Glomerular visceral epithelial cell (primary cell): ENCODE data around the gene ZSCAN21.
A peak's percentile ranks its signal among the peaks of the same experiment; 100 is the strongest.

Experiments used
- DNase-seq: peaks from one replicate; pipeline ENCODE4 v3.0.0-alpha.2; 2016; ENCODE audit errors: extremely low spot score

ZSCAN21 gene

DNA sequence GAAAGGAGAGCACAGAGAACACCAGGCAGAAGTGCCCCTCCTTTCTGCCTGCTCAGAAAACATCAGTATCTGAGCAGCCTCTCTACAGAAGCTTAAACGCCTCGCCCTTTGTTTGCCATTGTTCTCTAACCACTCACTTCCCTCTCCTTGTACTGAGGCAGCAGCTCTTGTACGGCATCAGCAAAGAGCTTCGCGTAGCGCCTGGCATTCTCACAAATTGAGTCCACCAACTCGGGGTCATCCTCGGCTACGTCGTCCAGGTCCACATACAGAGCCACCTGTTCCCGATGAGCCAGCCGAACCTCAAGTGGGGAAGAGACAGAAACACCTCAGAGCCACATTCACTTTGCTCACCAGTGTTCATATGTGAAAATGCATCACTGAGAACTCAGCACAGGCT lies 49.9 kb downstream of the ZSCAN21 start:
- DNase-seq: no peak

- peak; percentile 95 for DNase-seq
These were observed 50.9 kb downstream of the ZSCAN21 start for GRCh38 chr7:100100420-100101015.

- peak; percentile 99 for DNase-seq
These were observed 51.7 kb downstream of the ZSCAN21 start, which contains the start of the genes AP4M1 and MCM7 for GRCh38 chr7:100101016-100101862. TSS of gene AP4M1 (plus strand) at chr7:100101643. CDS start at chr7:100101715, 72 bp downstream. TSS of gene MCM7 (minus strand) at chr7:100101397. CDS start at chr7:100101294, 103 bp downstream.

DNA sequence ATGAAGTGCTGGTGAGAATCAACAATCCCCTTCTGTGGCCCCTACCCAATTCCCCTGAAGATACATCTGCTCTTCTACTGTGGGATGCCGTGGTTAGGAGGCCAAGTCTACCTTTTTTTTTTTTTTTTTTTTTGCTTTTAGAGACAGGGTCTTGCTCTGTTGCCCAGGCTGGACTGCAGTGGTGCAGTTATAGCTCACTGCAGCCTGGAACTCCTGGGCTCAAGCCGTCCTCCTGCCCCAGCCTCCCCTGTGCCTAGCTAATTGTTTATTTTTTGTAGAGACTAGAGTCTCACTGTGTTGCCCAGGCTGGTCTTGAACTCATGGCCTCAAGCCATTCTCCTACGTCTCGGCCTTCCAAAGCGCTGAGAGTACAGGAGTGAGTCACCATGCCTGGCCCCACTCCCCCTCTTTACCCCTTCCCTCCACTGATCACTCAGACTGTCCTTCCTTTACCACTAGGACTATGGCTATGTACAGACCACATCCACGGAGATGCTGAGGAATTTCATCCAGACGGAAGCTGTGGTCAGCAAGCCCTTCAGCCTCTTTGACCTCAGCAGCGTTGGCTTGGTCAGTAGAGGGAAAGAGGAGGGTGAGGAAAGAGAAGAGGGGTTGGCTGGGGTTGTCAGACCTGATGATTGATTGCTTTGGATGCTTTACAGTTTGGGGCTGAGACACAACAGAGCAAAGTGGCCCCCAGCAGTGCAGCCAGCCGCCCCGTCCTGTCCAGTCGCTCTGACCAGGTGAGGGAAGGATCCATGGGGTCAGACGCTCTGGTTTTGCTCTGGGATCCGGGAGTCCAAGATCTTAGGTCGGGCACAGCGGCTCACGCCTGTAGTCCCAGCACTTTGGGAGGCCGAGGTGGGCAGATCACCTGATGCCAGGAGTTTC lies 53.6 kb downstream of the ZSCAN21 start:
- DNase-seq: peak; percentile 98

- DNase-seq: no peak
These were observed 56.0 kb downstream of the ZSCAN21 start for GRCh38 chr7:100105534-100105933.

- DNase-seq: no peak
These were observed 57.1 kb downstream of the ZSCAN21 start for GRCh38 chr7:100106633-100107032.

- no peak for DNase-seq
These were observed 57.7 kb downstream of the ZSCAN21 start for GRCh38 chr7:100107125-100107737.

GRCh38 chr7:100107890-100108289 lies 58.3 kb downstream of the ZSCAN21 start:
- no peak for DNase-seq

GRCh38 chr7:100109521-100110163 lies 60.1 kb downstream of the ZSCAN21 start:
- DNase-seq: no peak

GRCh38 chr7:100111156-100111555 lies 61.6 kb downstream of the ZSCAN21 start:
- no peak for DNase-seq

GRCh38 chr7:100111914-100112313 lies 62.3 kb downstream of the ZSCAN21 start:
- DNase-seq: no peak
